ENCODE measurements around the gene OR6S1. TPM values are rescaled to one million over a fixed set of nuclear protein-coding genes. Genes with fewer than 3 reads are reported as not detected.
A peak's percentile ranks its signal among the peaks of the same experiment; 100 is the strongest.

OR6S1 gene
- total RNA-seq, 1 donor from 2014 or later: not detected

DNA sequence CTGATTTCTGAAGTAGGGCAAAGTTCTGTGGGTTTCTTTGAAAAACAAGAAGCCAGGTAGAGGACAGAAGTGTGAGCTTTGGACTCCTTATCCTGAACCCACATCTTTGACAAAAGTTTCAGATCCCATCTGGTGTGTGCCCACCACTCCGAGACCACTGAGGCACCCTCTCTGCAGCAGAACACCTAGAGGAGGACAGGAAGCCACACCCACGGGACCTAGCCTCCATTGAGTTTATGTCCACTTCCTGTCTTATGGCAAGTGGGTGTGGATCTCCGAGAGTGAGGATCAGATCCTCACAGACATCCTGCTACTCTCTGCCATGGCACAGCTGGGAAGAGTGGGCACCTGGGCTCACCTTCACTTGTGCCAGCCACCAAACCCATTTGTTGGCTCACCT lies 16.8 kb upstream of the OR6S1 start:
- no peak for ATAC-seq
- H3K27me3 ChIP-seq (ENCODE audit: low read depth): peaks cover 59% of the 10 kb centered on the region

DNA sequence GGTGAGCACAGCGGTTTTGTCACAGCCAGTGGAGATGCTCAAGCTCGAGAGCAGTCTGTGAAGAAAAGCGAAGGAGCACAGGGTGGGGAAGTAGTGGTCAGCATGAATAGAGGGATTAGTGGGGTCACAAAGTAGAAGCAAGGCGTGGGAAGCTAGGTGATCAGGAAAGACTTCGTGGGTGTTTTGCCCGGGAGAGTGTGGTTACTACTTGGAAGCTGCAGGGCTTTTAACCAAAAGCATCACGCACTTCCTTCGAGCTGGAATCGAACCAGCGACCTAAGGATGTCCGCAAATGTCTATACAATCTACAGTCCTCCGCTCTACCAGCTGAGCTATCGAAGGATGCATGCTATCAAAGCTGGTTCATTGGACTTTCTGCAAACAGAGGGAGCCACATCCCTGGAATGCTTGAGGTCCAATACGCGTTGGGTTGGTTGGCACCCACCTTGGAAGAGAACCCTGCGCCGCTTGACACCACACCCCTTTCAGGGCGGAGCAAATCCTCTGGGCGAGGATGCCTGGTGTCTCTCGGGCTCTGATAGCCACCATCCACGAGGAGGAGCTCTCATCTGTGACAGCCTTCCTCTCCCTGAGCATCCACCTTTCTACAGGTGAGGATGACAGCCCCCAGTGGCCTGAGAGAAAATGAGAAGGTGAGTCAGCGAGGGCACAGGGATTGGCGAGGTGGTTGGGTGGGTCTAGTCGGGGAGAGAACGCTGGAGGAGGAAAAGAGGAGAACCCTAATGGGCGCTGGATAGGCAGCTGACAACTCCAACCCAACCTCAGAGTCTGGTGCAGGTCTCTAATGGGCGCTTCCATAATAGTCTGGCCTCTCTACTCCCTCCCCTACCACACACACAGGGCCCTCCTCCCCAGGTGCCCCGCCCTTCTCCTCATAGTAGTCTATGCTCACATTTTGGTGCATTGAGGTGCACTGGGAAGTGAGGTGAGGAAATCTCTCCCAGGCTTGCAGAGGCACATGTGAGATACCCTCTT lies 16.0 kb upstream of the OR6S1 start:
- Histone ChIP-seq H3K4me3 (no peak overlapping the region), H3K4me1 (no peaks in the 10 kb centered on the region), H3K27ac (no peak overlapping the region), H3K36me3 (no peaks in the 10 kb centered on the region), H3K9me3 (no peaks in the 10 kb centered on the region), H3K27me3 (ENCODE audit: low read depth) (peaks cover 67% of the 10 kb centered on the region)
- intact Hi-C loops (cut with DNase I): no loop called here
- DNase-seq (no peak), ATAC-seq (peak in 1 of 2 donors; percentile 48)
- TF ChIP-seq, protein P1, sequence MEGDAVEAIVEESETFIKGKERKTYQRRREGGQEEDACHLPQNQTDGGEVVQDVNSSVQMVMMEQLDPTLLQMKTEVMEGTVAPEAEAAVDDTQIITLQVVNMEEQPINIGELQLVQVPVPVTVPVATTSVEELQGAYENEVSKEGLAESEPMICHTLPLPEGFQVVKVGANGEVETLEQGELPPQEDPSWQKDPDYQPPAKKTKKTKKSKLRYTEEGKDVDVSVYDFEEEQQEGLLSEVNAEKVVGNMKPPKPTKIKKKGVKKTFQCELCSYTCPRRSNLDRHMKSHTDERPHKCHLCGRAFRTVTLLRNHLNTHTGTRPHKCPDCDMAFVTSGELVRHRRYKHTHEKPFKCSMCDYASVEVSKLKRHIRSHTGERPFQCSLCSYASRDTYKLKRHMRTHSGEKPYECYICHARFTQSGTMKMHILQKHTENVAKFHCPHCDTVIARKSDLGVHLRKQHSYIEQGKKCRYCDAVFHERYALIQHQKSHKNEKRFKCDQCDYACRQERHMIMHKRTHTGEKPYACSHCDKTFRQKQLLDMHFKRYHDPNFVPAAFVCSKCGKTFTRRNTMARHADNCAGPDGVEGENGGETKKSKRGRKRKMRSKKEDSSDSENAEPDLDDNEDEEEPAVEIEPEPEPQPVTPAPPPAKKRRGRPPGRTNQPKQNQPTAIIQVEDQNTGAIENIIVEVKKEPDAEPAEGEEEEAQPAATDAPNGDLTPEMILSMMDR (IDR thresholded peaks at IDR 0.05): no peak

More for the DNA sequence above, 16.8 kb upstream of the OR6S1 start:
- no peak overlapping the region for H3K27ac ChIP-seq
- H3K9me3 ChIP-seq: no peaks in the 10 kb centered on the region
- peaks cover 2% of the 10 kb centered on the region for H3K4me1 ChIP-seq
- no peak for DNase-seq
- TF ChIP-seq, protein P1 (IDR thresholded peaks at IDR 0.05): no peak
- no peak overlapping the region for H3K4me3 ChIP-seq
- no peaks in the 10 kb centered on the region for H3K36me3 ChIP-seq
- intact Hi-C loops (cut with DNase I): no loop called here

DNA sequence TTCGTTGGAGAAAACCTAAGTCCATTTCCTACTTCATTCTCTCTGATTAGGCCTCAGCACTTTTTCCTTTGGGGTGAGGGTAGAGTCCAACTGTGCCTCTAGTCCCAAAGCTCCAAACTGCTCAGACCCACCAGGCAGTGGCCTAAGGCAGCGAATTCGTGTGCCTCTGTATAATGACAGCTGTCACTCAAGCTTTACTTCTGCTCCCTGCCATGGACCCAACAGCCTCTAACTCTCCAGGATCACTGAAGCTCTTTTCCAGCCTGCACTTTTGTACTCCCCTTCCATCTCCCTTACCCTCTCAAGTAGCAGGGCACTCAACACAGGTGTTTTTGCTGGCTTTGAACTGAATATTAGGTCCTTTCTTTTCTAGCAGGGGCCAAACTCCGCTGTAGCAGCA lies 14.8 kb upstream of the OR6S1 start:
- intact Hi-C loops (cut with DNase I): no loop called here
- H3K4me1 ChIP-seq: no peaks in the 10 kb centered on the region
- no peak for ATAC-seq
- H3K36me3 ChIP-seq: no peaks in the 10 kb centered on the region
- TF ChIP-seq, protein P1 (IDR thresholded peaks at IDR 0.05): no peak
- no peaks in the 10 kb centered on the region for H3K9me3 ChIP-seq
- H3K4me3 ChIP-seq: no peak overlapping the region
- DNase-seq: no peak
- peaks cover 79% of the 10 kb centered on the region for H3K27me3 ChIP-seq (ENCODE audit: low read depth)
- no peak overlapping the region for H3K27ac ChIP-seq

DNA sequence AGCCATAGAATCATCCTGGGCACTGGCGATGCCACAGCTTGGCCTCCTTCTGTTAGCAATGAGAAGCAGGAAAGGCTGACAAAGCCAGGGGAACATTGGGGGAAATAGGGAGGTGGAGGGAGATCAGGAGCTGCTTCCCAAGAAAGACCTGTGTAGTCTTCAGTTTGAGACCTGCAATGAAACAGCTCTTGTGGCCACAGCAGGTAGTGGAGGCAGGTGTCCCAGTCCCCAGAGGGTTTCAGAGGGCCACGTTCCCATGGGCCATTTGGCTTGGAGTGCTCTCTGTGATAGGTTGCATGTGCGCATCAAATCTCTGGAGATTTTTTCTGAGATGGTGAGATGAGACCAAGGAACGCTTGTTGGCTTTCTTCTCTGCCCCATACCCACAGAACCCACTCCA lies 14.4 kb upstream of the OR6S1 start:
- TF ChIP-seq, protein P1 (IDR thresholded peaks at IDR 0.05): no peak
- ATAC-seq: no peak
- no peak for DNase-seq
- no peaks in the 10 kb centered on the region for H3K36me3 ChIP-seq
- intact Hi-C loops (cut with DNase I): no loop called here
- no peaks in the 10 kb centered on the region for H3K4me1 ChIP-seq
- H3K27me3 ChIP-seq (ENCODE audit: low read depth): peaks cover 83% of the 10 kb centered on the region
- H3K9me3 ChIP-seq: no peaks in the 10 kb centered on the region
- no peak overlapping the region for H3K4me3 ChIP-seq
- H3K27ac ChIP-seq: no peak overlapping the region

DNA sequence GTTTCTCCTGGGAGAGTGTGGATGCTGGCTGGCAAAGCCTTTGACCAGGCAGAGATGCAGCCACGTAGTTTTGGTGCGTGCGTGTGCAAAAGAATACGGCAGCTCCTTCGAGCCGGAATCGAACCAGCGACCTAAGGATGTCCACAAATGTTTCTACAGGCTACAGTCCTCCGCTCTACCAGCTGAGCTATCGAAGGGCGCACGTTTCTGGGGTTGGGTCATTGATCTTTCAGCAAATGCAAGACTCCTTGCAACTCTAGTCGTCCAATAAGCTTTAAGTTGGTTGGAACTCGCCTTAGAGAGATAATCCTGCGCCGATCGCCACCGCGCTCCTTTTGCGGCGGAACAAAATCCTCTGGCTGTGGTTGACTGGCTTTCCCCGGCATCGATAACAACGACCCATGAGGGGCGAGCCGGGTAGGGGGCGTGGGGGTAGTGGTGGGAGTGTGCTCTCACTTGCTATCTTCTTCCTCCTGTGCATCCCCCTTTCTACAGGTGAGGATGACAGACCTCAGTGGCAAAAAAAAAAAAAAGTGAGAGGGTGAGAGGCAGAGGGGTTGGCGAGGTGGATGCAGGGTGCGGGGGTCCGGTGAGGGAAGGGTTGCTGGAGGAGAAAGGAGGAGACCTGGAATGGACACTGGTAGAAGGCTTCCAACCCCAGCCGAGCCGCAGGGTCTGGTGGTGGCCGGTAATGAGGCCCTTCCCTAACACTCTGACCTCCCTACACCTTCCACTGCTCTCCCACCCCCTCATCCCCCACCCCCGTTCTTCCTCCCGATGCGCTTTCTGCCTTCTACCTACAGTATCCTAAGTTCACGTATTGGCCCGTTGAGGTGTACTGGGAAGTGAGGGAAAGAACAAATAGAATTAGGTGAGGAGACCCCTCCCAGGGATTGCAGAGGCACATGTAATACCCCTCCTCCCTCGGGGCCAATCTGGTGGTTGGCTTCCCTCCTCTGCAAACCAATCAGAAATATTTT lies 11.8 kb upstream of the OR6S1 start:
- TF ChIP-seq, protein P1 (IDR thresholded peaks at IDR 0.05): no peak
- Histone ChIP-seq H3K4me3 (no peak overlapping the region), H3K27me3 (ENCODE audit: low read depth) (peaks cover 70% of the 10 kb centered on the region), H3K36me3 (no peaks in the 10 kb centered on the region), H3K27ac (no peak overlapping the region), H3K9me3 (no peaks in the 10 kb centered on the region), H3K4me1 (no peaks in the 10 kb centered on the region)
- DNase-seq (no peak), ATAC-seq (peak in 1 of 2 donors; percentile 21)
- intact Hi-C loops (cut with DNase I): no loop called here

Measured in lower lobe of right lung (tissue), 2 donors.